H54 (cell line): ENCODE data around the gene POU3F3.

ENCODE experiments used
- DNase-seq: peaks from one replicate; pipeline ENCODE4 v3.0.0; 2011; ENCODE audit warnings: low spot score, mixed read lengths; ENCODE audit not compliant: insufficient read length
- FAIRE-seq: peaks from 3 replicates; lab custom pipeline; 2011; peaks lifted over from hg19 to GRCh38; lab: Jason Lieb, UNC
- POLR2A ChIP-seq: IDR thresholded peaks from 2 replicates; pipeline ENCODE4 v1.6.1; 2011; ENCODE audit warnings: low read depth, mild to moderate bottlenecking, low read length

Gene POU3F3

GRCh38 chr2:104851291-104852089, 2.4 kb upstream of the POU3F3 start:
- no peak for TF ChIP-seq POLR2A
- DNase-seq (no peak), FAIRE-seq (no peak)

DNA sequence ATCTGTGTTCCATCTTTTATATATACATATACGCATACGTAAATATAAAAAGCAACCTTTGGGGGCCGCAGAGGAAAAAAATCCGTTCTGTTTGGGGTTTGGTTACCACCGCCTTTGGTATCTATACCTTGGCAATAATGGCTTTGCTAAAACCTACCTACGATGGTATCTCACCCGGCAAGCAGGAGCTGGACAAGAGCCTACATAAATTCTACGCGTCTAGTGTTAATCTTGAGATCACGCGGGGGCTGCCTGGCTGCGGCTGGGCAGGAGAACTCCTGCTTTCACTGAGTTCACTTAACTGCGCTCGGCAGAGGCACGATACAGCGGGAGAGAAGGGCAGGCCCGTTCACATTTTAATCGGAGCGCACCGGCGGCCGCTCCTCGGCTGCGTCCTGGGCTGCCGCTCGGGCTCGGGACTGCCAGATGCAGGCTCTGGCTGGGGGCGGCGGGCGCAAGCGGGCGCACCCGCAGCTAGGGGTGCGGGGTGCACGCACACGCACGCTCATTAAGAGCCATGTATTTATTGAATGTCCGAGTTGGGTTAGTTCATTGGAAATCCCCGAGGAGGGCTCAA, 1.7 kb upstream of the POU3F3 start:
- FAIRE-seq (no peak), DNase-seq (no peak)
- TF ChIP-seq POLR2A: no peak

DNA sequence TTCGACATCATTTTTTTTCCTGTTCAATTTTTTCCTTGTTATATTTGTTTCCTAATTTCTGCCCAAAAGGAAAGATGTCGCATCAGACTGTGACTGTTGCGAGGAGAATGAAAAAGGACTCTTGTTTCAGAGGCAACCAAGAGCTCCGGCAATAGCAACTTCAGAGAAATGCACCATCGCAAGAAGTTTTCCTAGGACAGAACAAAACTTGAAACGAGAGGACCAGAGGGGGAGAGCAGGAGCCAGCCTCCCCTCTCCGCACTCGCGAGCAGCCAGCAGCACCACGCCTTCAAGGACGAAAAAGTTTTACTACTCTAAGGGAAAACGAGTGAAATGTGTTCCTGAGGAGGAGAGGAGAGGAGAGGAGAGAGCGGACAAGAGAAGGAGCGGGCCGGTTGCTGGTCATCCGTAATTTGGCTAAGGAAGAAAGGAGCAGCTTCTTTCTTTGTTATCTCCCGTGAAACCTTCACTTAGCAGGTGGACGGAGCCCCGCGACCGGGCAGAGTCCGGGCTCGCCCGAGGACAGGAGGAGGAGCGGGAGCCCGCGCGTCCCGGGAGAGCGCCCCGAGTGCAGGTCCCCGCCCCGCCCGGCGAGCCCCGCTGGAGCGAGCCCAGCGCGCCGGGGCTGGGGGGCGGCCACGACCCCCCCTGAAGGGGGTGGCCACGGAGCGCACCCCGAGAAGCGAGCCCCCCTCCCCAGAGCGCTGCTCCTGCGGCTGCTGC, 744 bp downstream of the POU3F3 start:
- DNase-seq: no peak
- TF ChIP-seq POLR2A: no peak
- FAIRE-seq: no peak

DNA sequence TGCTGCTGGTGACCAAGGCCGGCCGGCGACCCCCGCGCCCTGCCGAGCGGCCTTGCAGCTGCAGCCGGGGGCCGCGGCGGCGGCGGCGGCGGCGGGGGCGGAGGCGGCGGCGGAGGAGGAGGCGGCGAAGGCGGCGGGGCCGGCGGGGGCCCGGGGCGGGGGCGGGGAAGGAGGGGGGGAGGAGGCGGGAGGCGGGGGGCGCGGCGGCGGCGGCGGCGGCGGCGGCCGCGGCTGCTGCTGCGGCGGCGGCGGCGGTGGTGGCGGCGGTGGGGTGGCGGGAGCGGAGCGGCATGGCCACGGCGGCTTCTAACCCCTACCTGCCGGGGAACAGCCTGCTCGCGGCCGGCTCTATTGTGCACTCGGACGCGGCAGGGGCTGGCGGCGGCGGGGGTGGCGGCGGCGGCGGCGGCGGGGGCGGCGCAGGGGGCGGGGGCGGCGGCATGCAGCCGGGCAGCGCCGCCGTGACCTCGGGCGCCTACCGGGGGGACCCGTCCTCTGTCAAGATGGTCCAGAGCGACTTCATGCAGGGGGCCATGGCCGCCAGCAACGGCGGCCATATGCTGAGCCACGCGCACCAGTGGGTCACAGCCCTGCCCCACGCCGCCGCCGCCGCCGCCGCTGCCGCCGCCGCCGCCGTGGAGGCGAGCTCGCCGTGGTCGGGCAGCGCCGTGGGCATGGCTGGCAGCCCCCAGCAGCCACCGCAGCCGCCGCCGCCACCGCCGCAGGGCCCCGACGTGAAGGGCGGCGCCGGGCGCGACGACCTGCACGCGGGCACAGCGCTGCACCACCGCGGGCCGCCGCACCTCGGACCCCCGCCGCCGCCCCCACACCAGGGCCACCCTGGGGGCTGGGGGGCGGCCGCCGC, 1.5 kb downstream of the POU3F3 start:
- no peak for DNase-seq
- TF ChIP-seq POLR2A: no peak
- FAIRE-seq: no peak

GRCh38 chr2:104856086-104856972, 2.4 kb downstream of the POU3F3 start:
- FAIRE-seq (no peak), DNase-seq (no peak)
- no peak for TF ChIP-seq POLR2A

DNA sequence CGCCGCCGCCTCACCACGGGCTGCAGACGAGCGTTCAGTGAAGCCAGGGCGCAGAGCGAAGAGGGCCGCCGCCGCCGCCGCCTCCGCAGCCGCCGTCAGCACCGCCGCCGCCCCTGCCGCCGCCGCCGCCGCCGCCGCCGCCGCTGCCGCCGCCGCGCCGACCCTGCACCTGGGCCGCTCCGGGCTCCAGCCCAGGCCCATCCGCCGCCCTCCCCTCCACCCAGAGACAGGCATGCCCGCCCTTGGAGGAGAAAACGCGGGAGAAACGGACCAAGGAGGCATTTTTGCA, 3.0 kb downstream of the POU3F3 start:
- FAIRE-seq: no peak
- DNase-seq: no peak
- no peak for TF ChIP-seq POLR2A

DNA sequence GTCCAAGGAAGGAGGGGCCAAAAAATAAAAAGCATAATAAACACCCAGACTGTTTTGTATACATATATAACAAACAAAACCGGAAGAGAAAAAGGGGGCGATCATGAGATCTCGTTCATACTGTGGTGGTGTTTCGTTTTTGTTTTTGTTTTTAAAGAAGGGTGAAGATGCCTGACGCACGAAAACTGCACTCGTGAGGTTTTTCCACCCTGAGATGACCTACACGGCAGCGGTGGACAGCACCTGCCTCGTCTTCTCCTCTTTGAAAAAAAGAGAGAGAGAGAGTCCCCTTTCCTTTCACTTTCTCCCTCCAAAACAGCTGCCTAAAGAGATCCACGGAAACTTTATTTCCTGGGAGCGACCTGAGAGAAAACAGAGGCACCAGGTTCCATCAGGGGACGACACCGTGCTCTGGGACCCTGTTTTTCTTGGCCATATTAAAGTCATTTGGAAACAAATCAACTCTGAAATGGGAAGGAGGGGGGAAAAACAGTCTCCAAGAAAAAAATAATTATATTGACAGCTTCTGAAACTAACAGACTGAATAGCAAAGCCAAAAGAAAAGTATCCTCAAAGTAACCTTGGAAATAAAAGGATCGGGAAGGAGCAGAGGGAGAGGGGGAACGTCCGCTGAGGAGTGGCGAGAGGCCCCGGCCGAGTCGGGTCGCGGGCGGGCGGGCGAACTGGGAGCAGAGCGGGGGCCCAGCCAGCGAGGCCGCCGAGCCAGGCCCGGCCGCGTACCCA, 3.5 kb downstream of the POU3F3 start:
- TF ChIP-seq POLR2A: no peak
- FAIRE-seq (no peak), DNase-seq (no peak)

DNA sequence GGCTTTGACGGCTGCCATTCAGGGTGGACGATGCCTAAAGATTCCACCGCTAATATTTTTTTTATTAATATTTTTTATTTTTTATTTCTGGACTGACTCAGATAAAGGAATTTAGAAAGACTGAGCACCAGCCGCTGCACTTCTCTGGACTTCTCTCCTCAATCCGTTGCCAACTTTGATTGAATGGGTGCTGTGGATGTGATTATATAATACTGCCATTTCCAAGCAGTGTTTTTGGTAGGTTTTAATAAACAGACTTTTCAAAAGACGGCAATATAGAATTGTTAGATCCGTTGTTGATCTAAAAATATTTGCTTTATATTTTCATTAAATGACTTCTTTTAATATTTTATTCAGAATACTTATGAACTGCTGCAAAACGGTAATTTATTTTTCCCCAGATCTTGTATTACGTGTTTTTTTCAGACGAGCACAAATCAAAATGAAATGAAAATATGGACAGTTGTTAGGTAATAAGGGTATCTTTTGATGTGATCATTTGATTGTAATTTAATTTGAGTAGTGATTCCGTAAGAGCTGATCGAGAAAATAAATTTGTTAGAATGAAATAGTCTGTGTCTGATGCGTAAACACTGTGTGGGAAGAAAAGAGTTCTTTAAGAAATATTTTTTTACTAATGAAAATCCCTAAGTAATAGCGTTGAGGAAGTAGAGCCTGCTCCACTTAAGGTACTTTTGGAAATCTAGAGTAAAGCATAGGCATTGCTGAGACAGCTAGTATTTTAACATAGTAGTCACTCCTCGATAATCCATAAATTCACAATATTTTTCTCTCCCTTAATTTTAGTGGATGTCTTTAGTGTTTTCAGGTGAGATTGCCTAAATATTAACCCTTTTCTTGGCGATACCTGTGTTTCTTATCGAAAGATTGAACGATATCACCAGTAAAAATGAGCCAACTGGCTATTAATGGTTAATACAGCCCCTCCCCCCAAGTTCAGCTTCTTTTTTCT, 4.4 kb downstream of the POU3F3 start:
- FAIRE-seq: no peak
- TF ChIP-seq POLR2A: no peak
- DNase-seq: no peak

GRCh38 chr2:104859291-104859765, 5.4 kb downstream of the POU3F3 start:
- TF ChIP-seq POLR2A: no peak
- FAIRE-seq: no peak
- DNase-seq: no peak

DNA sequence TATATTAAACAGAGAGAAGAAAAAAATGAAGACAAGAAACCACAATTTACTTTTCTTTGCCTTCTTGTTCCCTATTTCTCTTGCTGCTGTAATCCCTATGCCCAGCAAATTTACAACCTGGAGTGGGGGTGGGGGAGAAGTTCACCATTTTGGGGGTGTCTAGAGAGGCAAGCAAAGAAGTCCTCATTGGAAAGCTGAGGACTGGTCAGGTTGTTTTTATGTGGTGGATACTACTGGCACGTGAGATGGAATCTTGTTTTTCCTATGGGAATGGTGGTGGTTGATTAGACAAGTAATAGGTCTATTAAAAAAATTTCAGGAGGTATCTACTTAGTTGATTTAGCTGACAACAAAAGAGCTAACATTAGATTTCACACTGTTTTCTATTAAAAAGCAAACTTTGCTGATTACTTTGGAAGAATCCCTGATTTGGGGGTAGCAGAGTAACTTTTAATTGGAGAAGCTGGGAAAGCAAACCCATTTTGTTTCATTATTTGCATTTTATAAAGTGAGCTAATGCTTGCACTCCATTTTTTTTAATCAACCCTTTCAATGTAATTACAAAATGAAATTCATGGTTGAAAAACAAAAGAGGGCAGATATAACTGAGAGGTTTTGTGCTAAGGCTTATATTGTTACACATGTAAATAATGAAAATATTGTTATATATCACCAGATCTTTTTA, 6.0 kb downstream of the POU3F3 start:
- DNase-seq (no peak), FAIRE-seq (no peak)

GRCh38 chr2:104860451-104860790, 6.5 kb downstream of the POU3F3 start:
- no peak for TF ChIP-seq POLR2A
- DNase-seq (no peak), FAIRE-seq (no peak)

More for the DNA sequence above, 6.0 kb downstream of the POU3F3 start:
- no peak for TF ChIP-seq POLR2A
